Stromal cell of bone marrow (primary cell): ENCODE measurements around the gene XPR1.
"Not testable (repeated sequence)": the region's sequence is repeated elsewhere in the genome, so short reads cannot be mapped to it uniquely, and the experiment has no call there.

ENCODE experiments used
- DNase-seq: peaks from one replicate; pipeline ENCODE4 v3.0.0-alpha.2; 2012; ENCODE audit warnings: low read depth

Gene XPR1

GRCh38 chr1:180644526-180645192 lies 12.8 kb downstream of the XPR1 start:
- no peak for DNase-seq

GRCh38 chr1:180645261-180645660 lies 13.4 kb downstream of the XPR1 start:
- not testable (repeated sequence) for DNase-seq

GRCh38 chr1:180646093-180646492 lies 14.3 kb downstream of the XPR1 start:
- DNase-seq = no peak

GRCh38 chr1:180646547-180646946 lies 14.7 kb downstream of the XPR1 start:
- DNase-seq = no peak

- no peak for DNase-seq
These were observed 21.0 kb downstream of the XPR1 start for GRCh38 chr1:180652792-180653191.

- no peak for DNase-seq
These were observed 30.9 kb downstream of the XPR1 start for GRCh38 chr1:180662709-180663108.

GRCh38 chr1:180670681-180671080 lies 38.9 kb downstream of the XPR1 start:
- no peak for DNase-seq

- no peak for DNase-seq
These were observed 40.3 kb downstream of the XPR1 start for GRCh38 chr1:180672105-180672504.

- no peak for DNase-seq
These were observed 40.7 kb downstream of the XPR1 start for GRCh38 chr1:180672505-180672904.

- no peak for DNase-seq
These were observed 43.0 kb downstream of the XPR1 start for GRCh38 chr1:180674603-180675530.

- DNase-seq = no peak
These were observed 43.8 kb downstream of the XPR1 start for GRCh38 chr1:180675586-180675985.

- DNase-seq = no peak
These were observed 48.8 kb downstream of the XPR1 start for GRCh38 chr1:180680558-180681144.

GRCh38 chr1:180683117-180683516 lies 51.3 kb downstream of the XPR1 start:
- not testable (repeated sequence) for DNase-seq

GRCh38 chr1:180691322-180691913 lies 59.6 kb downstream of the XPR1 start:
- no peak for DNase-seq

- no peak for DNase-seq
These were observed 61.9 kb downstream of the XPR1 start for GRCh38 chr1:180693564-180694244.

GRCh38 chr1:180695282-180695681 lies 63.5 kb downstream of the XPR1 start:
- DNase-seq = no peak

- no peak for DNase-seq
These were observed 64.5 kb downstream of the XPR1 start for GRCh38 chr1:180696361-180696760.

- DNase-seq = no peak
These were observed 66.8 kb downstream of the XPR1 start for GRCh38 chr1:180698580-180698979.

- DNase-seq = not testable (repeated sequence)
These were observed 70.6 kb downstream of the XPR1 start for GRCh38 chr1:180702376-180702775.

GRCh38 chr1:180710746-180711145 lies 78.9 kb downstream of the XPR1 start:
- not testable (repeated sequence) for DNase-seq

GRCh38 chr1:180711260-180711659 lies 79.4 kb downstream of the XPR1 start:
- DNase-seq = not testable (repeated sequence)

- no peak for DNase-seq
These were observed 88.9 kb downstream of the XPR1 start for GRCh38 chr1:180720753-180721152.
